Measurements from ENCODE around the gene CDH3.

CDH3 gene

GRCh38 chr16:68652659-68653058 lies 7.5 kb downstream of the CDH3 start:
- DNase-seq, result no peak

DNA sequence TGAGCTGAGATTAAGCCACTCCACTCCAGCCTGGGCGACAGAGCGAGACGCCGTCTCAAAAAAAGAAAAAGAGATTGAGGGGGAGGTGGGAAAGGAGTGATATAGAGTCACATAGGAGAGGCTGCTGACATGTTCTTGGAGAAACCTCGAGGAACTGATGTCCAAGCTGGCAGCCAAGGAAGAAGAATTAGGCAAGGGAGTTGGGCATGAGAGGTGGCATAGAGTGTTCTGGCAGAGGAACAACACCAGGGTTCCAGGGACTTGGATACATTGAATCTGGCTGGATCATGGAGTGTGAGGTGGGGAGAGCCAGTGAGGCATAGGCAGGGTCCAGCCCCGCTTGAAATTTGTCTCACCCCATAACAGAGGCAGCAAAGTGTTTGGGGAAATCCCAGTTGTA lies 10.7 kb downstream of the CDH3 start:
- DNase-seq, result no peak

DNA sequence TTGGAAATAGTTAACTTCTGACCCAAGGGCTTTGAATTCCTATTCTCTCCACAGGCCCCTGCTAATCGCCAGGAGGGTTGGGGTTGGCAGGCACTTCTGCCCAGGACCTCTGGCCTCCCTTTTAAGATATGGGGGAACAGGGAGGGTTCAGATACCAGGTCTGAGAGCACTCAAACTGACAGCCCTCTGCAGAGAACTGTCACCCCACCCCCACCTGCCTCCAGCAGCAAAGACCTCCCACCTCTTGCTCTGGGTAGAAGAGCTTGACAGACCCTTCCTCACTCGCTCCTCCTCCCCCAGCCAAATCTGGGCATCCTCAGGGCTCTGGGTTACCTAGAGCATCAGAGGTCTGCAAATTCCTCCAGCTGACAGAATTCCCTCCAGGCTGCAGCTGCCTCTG lies 11.6 kb downstream of the CDH3 start:
- DNase-seq, result no peak

DNA sequence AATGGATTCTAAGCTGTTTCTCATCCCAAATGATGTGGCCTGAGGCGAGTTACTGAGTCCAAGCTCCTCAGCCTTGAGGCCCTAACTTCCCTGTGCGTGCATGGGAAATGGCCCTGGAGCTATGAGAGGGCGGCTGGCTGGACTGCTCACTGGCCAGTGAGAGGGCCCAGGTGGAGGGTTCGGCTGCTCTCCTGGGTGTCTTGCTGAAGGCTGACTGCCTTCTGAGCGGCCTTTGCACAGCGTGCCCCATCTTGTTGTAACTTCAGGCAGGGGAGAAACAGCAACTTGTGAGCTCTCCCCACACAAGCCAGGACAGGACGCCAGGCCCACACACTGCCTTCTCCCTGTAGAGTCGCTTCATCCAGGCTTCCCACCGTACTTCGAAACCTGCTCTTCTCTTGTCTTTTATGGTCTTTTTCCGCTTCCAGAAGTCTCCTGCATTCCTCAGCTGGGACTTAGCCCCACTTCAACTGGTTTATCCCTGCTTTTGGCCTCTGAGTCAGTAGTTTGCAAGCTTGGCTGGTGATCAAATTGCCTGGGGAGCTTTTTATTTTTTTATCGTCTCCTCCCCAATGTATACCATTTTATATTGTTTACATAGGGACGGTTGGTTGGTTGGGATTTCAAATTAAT lies 13.3 kb downstream of the CDH3 start:
- no peak for DNase-seq

GRCh38 chr16:68658974-68659360 lies 13.9 kb downstream of the CDH3 start:
- no peak for DNase-seq

DNA sequence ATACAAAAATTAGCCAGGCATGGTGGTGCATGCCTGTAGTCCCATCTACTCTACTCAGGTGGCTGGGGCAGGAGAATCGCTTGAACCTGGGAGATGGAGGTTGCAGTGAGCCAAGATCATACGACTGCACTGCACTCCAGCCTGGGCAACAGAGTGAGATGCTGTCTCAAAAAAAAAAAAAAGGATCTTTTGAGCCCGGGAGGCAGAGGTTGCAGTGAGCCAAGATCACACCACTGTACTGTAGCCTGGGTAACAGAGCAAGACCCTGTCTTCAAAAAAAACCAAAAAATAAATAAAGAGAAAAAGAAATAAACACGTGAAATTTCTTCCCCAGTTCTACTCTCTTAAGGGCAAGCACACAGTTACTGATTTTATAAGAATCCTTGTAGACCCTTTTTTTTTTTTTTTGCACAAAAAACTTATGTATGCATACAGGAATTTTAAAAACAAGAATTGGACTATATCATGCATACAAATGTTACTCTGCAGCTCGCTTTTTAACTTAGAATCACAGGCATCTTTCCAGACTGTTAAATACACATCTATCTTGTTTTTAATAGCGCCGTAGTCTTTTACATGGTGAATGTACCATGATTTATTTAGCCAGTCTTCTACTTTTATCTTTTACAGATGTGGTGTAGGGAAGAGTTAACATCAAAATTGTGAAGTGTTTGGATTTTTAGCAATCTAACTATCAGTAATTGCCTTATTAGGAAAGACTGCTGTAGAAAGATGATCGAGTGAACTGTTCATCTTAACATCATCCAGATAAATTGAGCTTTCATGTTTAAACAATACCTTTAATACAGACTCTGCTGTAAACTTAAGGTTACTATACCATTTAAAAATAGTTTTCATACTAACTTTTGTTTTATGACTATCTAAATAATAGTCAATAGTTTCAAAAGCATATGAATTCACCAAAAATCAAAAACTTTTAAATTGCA lies 14.6 kb downstream of the CDH3 start:
- DNase-seq, result no peak

DNA sequence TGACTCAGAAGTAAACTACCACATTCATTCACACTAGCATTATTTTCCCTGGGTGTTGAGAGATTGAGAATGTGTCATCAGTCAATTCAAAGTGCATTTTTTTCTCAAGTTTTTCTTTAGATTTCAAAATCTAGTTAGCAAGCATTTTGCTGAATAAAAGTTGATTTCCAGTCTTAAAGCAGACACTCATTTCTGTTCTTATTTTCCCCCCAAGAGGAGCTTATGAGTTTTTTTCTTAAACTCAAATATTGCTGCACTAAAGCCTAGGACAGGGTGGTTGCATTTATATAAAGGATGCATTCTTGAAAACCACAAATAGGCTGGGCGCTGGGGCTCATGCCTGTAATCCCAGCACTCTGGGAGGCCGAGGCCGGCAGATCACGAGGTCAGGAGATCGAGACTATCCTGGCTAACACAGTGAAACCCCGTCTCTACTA lies 15.3 kb downstream of the CDH3 start:
- no peak for DNase-seq

DNA sequence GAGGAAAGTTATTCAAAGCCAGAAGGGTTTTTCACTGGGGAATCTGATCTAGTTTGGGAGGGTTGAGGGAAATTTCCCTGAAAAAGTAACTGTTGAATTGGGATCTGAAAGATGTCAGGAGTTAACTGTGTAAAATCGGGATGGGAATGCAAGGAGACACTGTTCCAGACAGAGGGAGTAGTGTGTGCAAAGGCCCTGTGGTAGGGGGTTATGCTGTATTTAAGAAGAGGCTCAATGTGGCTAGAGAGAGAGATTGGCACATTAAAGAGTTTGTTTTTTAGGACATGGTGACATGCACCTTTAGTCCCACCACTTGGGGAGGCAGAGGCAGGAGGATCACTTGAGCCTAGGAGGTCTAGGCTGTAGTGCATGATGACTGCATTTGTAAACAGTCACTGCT lies 16.9 kb downstream of the CDH3 start:
- no peak for DNase-seq

GRCh38 chr16:68664297-68664696 lies 19.2 kb downstream of the CDH3 start:
- DNase-seq, result no peak

- no peak for DNase-seq
Observed at GRCh38 chr16:68665501-68665900, 20.4 kb downstream of the CDH3 start.

DNA sequence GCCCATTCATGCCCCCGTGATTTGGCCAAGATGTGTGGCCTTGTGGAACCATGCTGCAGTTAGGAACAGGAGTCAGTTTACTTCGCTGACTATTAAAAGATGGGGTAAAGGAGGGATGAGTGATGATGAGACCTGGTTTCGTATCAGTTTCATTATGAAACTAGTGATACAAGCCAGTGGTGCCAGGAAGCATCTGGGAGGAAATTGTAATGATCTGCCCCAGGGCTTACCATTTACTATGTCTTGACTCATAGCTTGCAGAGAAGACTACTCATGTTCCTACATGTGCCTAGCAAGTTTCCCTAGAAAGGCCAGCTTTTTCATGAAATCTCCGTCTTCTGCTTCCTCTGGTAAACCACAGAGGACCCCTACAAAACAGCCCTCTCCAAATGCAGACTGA lies 23.2 kb downstream of the CDH3 start:
- DNase-seq, result peak; percentile 45

- no peak for DNase-seq
Observed at GRCh38 chr16:68676113-68676860, 31.2 kb downstream of the CDH3 start.

DNA sequence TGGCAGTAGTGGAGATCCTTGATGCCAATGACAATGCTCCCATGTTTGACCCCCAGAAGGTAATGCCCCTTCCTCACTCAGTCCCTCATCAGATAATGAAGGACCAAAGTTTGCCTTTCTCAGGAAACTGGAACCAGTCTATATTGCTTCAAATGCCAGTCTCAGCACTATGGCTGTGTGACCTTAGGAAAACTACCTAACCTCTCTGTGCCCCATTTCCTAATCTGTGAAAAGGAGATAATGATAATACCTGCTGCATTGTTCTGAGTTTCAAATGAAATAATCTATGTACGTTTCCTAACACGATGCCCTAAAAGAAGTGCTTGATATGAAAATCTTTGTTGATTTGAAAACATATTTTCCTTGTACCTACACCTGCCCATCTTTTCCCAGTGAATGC lies 35.9 kb downstream of the CDH3 start:
- DNase-seq, result no peak

GRCh38 chr16:68685685-68686478 lies 40.8 kb downstream of the CDH3 start:
- DNase-seq, result no peak

- DNase-seq, result no peak
Observed at GRCh38 chr16:68686905-68687304, 41.8 kb downstream of the CDH3 start.

DNA sequence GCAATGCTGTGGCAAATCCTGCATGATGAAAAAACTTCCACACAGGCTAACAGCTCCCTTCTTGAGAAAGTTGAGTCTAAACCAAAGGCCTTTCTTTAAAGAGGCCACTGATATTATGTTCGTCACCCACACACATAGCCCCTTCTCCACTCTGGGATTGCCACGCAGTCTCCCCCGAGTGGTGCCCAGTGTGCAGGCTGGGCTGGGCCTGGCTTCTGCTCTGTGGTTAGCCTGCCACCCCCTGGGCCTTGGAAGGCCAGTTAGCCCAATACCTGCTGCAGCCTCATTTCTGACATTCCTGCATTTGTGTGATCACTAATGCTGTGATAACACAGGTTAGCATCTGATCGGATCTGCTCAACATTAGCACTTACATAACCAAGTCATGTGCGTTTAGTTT lies 44.8 kb downstream of the CDH3 start:
- DNase-seq, result no peak

- DNase-seq, result no peak
Observed at GRCh38 chr16:68695575-68695974, 50.5 kb downstream of the CDH3 start.

GRCh38 chr16:68696514-68696913 lies 51.4 kb downstream of the CDH3 start:
- no peak for DNase-seq

GRCh38 chr16:68698091-68698490 lies 53.0 kb downstream of the CDH3 start:
- no peak for DNase-seq

GRCh38 chr16:68700120-68700519 lies 55.0 kb downstream of the CDH3 start:
- peak; percentile 66 for DNase-seq

DNA sequence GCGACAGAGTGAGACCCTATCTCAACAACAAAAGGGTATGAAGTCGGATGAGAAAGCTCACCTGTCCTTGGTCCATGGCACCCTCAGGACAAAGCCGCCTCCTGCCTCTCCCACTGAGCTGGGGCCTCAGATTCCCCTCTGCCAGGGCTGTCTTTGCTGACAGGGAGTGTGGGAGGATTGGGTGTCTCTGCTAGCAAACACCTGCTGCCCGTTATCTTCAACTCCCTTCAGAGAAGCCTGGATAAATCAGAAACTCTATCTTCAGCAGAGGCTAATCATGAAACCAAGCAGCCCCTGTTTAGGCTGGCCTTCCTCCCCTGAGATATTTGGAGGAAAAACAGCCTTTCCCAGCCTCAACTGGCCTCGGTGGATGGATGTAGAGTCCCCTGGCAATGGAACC lies 55.7 kb downstream of the CDH3 start:
- no peak for DNase-seq

GRCh38 chr16:68704232-68704867 lies 59.2 kb downstream of the CDH3 start:
- peak; percentile 65 for DNase-seq

Data from inflammatory macrophage treated with lipopolysaccharide for 4 hours (primary cell).